H1 (cell line): ENCODE data around the gene TSPAN2. TPM values are rescaled to one million over a fixed set of nuclear protein-coding genes. Genes with fewer than 3 reads are reported as not detected.

Experiments
- CTCF ChIA-PET: fragments of 300-600 bp; sonication (Branson Sonifier 250); formaldehyde crosslinking; loops from one replicate; lab custom pipeline; 2021; ENCODE audit not compliant: partially characterized antibody; lab: Charles Lee
- POLR2A ChIA-PET: fragments of 300-600 bp; sonication (Branson Sonifier 250); formaldehyde crosslinking; loops from one replicate; lab custom pipeline; 2021; ENCODE audit warnings: inconsistent platforms; ENCODE audit not compliant: partially characterized antibody; lab: Charles Lee
- DNase-seq, 2 experiments: peaks; one replicate each; pipeline versions ENCODE4 v3.0.0 to v3.0.0-alpha.2; 2010 to 2022; ENCODE audit warnings: low spot score in 2 of 2, low read depth in 1 of 2, mixed read lengths in 1 of 2
- FAIRE-seq: peaks from 2 replicates; lab custom pipeline; 2011; peaks lifted over from hg19 to GRCh38; lab: Jason Lieb, UNC
- H2AFZ ChIP-seq: 2 replicates; pipeline ENCODE4 v1.8.1; 2012; ENCODE audit warnings: low read length, inconsistent platforms
- H2AK5ac ChIP-seq: 2 replicates; pipeline ENCODE4 v1.6.1; 2013; ENCODE audit warnings: low read depth, low read length
- H2BK120ac ChIP-seq: replicated peaks from 2 replicates; pipeline ENCODE3; 2013; ENCODE audit warnings: low read depth, low read length, inconsistent platforms
- H2BK12ac ChIP-seq: 2 replicates; pipeline ENCODE4 v1.6.1; 2013; ENCODE audit warnings: low read depth, low read length
- H2BK15ac ChIP-seq: 2 replicates; pipeline ENCODE4 v1.6.1; 2013; ENCODE audit warnings: low read length
- H2BK20ac ChIP-seq: 2 replicates; pipeline ENCODE4 v1.6.1; 2013; ENCODE audit warnings: low read length
- H2BK5ac ChIP-seq: 2 replicates; pipeline ENCODE4 v1.6.1; 2013; ENCODE audit warnings: low read depth, low read length
- H3K14ac ChIP-seq: 2 replicates; pipeline ENCODE4 v1.6.1; 2013; ENCODE audit warnings: inconsistent platforms; ENCODE audit not compliant: insufficient read length
- H3K18ac ChIP-seq: 2 replicates; pipeline ENCODE4 v1.6.1; 2013; ENCODE audit warnings: low read length; ENCODE audit errors: extremely low read depth
- H3K23ac ChIP-seq: 2 replicates; pipeline ENCODE4 v1.6.1; 2013; ENCODE audit warnings: inconsistent platforms; ENCODE audit not compliant: insufficient read length
- H3K23me2 ChIP-seq: 2 replicates; pipeline ENCODE4 v1.6.1; 2013; ENCODE audit warnings: low read depth, low read length
- H3K27ac ChIP-seq: 2 replicates; pipeline ENCODE4 v1.6.1; 2011; ENCODE audit warnings: low read depth, low read length, inconsistent platforms
- H3K27me3 ChIP-seq, 4 experiments: replicated peaks in 1 of 4; 1 replicate in 1 of 4; 2 replicates in 3 of 4; pipeline versions ENCODE4 v1.6.1 to v1.8.1; 2011 to 2013; ENCODE audit warnings: low read length in 3 of 4, mild to moderate bottlenecking in 3 of 4, inconsistent platforms in 2 of 4, mixed read lengths in 2 of 4, moderate library complexity in 1 of 4; ENCODE audit not compliant: control insufficient read depth in 3 of 4, insufficient read depth in 3 of 4; ENCODE audit errors: extremely low read depth in 1 of 4
- H3K36me3 ChIP-seq, 4 experiments: 2 replicates each; pipeline versions ENCODE4 v1.6.1 to v1.8.1; 2011 to 2013; ENCODE audit warnings: mild to moderate bottlenecking in 4 of 4, low read length in 3 of 4, moderate library complexity in 2 of 4, control low read depth in 1 of 4, inconsistent platforms in 1 of 4; ENCODE audit not compliant: insufficient read depth in 4 of 4, control insufficient read depth in 2 of 4
- H3K4ac ChIP-seq: replicated peaks from 2 replicates; pipeline ENCODE3; 2013; ENCODE audit warnings: low read length, low read depth, mixed read lengths, inconsistent platforms; ENCODE audit not compliant: insufficient read length
- H3K4me1 ChIP-seq, 4 experiments: replicated peaks in 1 of 4; 1 replicate in 1 of 4; 2 replicates in 3 of 4; pipeline versions ENCODE4 v1.6.1 to v1.8.1; 2011 to 2013; ENCODE audit warnings: low read length in 3 of 4, inconsistent platforms in 2 of 4, mixed read lengths in 1 of 4; ENCODE audit not compliant: insufficient read depth in 4 of 4, control insufficient read depth in 3 of 4
- H3K4me2 ChIP-seq, 2 experiments: 2 replicates each; pipeline versions ENCODE4 v1.6.1 to v1.8.1; 2011 to 2013; ENCODE audit warnings: low read depth in 2 of 2, low read length in 2 of 2, control low read depth in 1 of 2, inconsistent platforms in 1 of 2, mild to moderate bottlenecking in 1 of 2; ENCODE audit not compliant: insufficient read depth in 1 of 2
- H3K4me3 ChIP-seq, 4 experiments: fragments of 200-600, 300-600 bp in 1 of 4; sonication (generic), shearing (Covaris generic), sonication (Bioruptor Twin) in 1 of 4; 2 replicates each; pipeline versions ENCODE4 v1.5.1 to v1.8.1; 2011 to 2016; ENCODE audit warnings: low read length in 4 of 4, low read depth in 3 of 4, control low read depth in 2 of 4, inconsistent platforms in 2 of 4, mild to moderate bottlenecking in 2 of 4, mixed read lengths in 1 of 4, moderate library complexity in 1 of 4; ENCODE audit not compliant: insufficient read depth in 2 of 4; ENCODE audit errors: extremely low read depth in 1 of 4
- H3K56ac ChIP-seq: replicated peaks from 2 replicates; pipeline ENCODE3; 2013; ENCODE audit warnings: low read depth, mild to moderate bottlenecking, mixed read lengths, low read length, inconsistent platforms; ENCODE audit not compliant: insufficient read length
- H3K79me1 ChIP-seq: 2 replicates; pipeline ENCODE4 v1.6.1; 2013; ENCODE audit warnings: low read depth, low read length, control low read depth
- H3K79me2 ChIP-seq, 2 experiments: 2 replicates each; pipeline versions ENCODE4 v1.6.1 to v1.8.1; 2012 to 2013; ENCODE audit warnings: low read length in 2 of 2, mild to moderate bottlenecking in 2 of 2, inconsistent platforms in 1 of 2; ENCODE audit not compliant: insufficient read depth in 2 of 2, control insufficient read depth in 1 of 2
- H3K9ac ChIP-seq, 4 experiments: replicated peaks in 1 of 4; 1 replicate in 1 of 4; 2 replicates in 3 of 4; pipeline versions ENCODE4 v1.6.1 to v1.8.1; 2011 to 2013; ENCODE audit warnings: low read depth in 3 of 4, low read length in 3 of 4, control low read depth in 2 of 4, mild to moderate bottlenecking in 2 of 4, moderate library complexity in 2 of 4, inconsistent platforms in 1 of 4; ENCODE audit errors: extremely low read depth in 1 of 4
- H3K9me3 ChIP-seq, 2 experiments: 2 replicates each; pipeline versions ENCODE4 v1.6.1 to v1.8.1; 2012 to 2013; ENCODE audit warnings: mild to moderate bottlenecking in 2 of 2, moderate library complexity in 2 of 2, control low read depth in 1 of 2, inconsistent platforms in 1 of 2, low read depth in 1 of 2, low read length in 1 of 2, mixed read lengths in 1 of 2; ENCODE audit not compliant: insufficient read depth in 2 of 2
- H4K20me1 ChIP-seq, 2 experiments: replicated peaks in 1 of 2; 2 replicates each; pipeline versions ENCODE3 to v1.8.1; 2011 to 2013; ENCODE audit warnings: inconsistent platforms in 2 of 2, low read length in 2 of 2, mild to moderate bottlenecking in 1 of 2; ENCODE audit not compliant: insufficient read depth in 2 of 2, control insufficient read depth in 1 of 2
- H4K5ac ChIP-seq: 2 replicates; pipeline ENCODE4 v1.6.1; 2013; ENCODE audit warnings: low read length, low read depth, mixed read lengths, inconsistent platforms; ENCODE audit not compliant: insufficient read length
- H4K8ac ChIP-seq: 2 replicates; pipeline ENCODE4 v1.8.0; 2013; ENCODE audit warnings: mild to moderate bottlenecking, moderate library complexity, low read length, inconsistent platforms; ENCODE audit not compliant: insufficient read depth; ENCODE audit errors: extremely low read depth
- H4K91ac ChIP-seq: replicated peaks from 2 replicates; pipeline ENCODE3; 2013; ENCODE audit warnings: low read length, mixed read lengths, inconsistent platforms; ENCODE audit not compliant: insufficient read length
- ASH2L ChIP-seq: fragments of 200-600, 300-600 bp; sonication (generic); IDR thresholded peaks from one replicate; pipeline ENCODE4 v1.7.1; 2017; ENCODE audit warnings: low read length
- KDM1A ChIP-seq: fragments of 200-600, 300-600 bp; sonication (generic); IDR thresholded peaks from 2 replicates; pipeline ENCODE4 v1.7.1; 2016; ENCODE audit warnings: mild to moderate bottlenecking, low read length, borderline replicate concordance
- POLR2AphosphoS5 ChIP-seq: IDR thresholded peaks from 2 replicates; pipeline ENCODE4 v1.6.1; 2011; ENCODE audit warnings: low read depth, low read length
- RNF2 ChIP-seq: fragments of 200-900, 300-1000 bp; sonication (generic); IDR thresholded peaks from 2 replicates; pipeline ENCODE4 v1.7.1; 2016; ENCODE audit warnings: borderline replicate concordance, low read depth, mild to moderate bottlenecking, antibody characterized with exemption, low read length; ENCODE audit not compliant: poor library complexity, severe bottlenecking; ENCODE audit errors: missing control alignments
- SAP30 ChIP-seq: fragments of 300-600 bp; sonication (generic); IDR thresholded peaks from 2 replicates; pipeline ENCODE4 v1.7.1; 2012; ENCODE audit warnings: low read length, moderate library complexity, mild to moderate bottlenecking, inconsistent platforms; ENCODE audit not compliant: insufficient read depth, insufficient replicate concordance
- SP4 ChIP-seq: IDR thresholded peaks from 2 replicates; pipeline ENCODE4 v1.6.1; 2012; ENCODE audit warnings: low read length, inconsistent platforms
- SUZ12 ChIP-seq: fragments of 200-600 bp; sonication (generic); IDR thresholded peaks from 2 replicates; pipeline ENCODE4 v1.6.1; 2012; ENCODE audit warnings: mild to moderate bottlenecking, inconsistent platforms, low read length, moderate library complexity, mixed read lengths
- WGBS, 2 experiments: shearing (Covaris generic) in 1 of 2; methylation state at CpG; one replicate each; pipeline versions ENCODE4 v1.1.6 to v1.1.7; 2013 to 2015; ENCODE audit warnings: low lambda C conversion rate in 2 of 2, mixed read lengths in 2 of 2, inconsistent platforms in 1 of 2, low coverage in 1 of 2, missing lambda C conversion rate in 1 of 2; ENCODE audit not compliant: insufficient replicate concordance in 2 of 2, insufficient coverage in 1 of 2, insufficient read length in 1 of 2; ENCODE audit errors: extremely low coverage in 1 of 2, missing lambda C conversion rate in 1 of 2; 5-methylcytosine and 5-hydroxymethylcytosine counted together
- polyA plus RNA-seq, 7 experiments: library from polyadenylated mRNA; depleted of rRNA in 3 of 7; stranded (reverse) in 5 of 7; unstranded in 2 of 7; fragments of >200 nt in 5 of 7; fragments of 200-250 nt in 2 of 7; gene quantifications; 1 replicate in 5 of 7; 2 replicates in 1 of 7; 4 replicates in 1 of 7; pipeline versions ENCODE4 v1.2.1 to v1.2.3, GENCODE V29; 2011 to 2013; ENCODE audit warnings: missing spikeins in 2 of 7, mixed read lengths in 2 of 7
- total RNA-seq: library from RNA; stranded (reverse); fragmentation: NEBNext Ultra II Directional; extraction: Animal tissue kit (Norgen Biotek cat#: 25700); gene quantifications from 2 replicates; pipeline ENCODE4 v1.2.1, GENCODE V29; 2021

TSPAN2 gene
- total and polyA plus RNA-seq, 2 of the 8 experiments (the other 6 are each of a cell fraction or from before 2014, with no cell fraction given) = 7.4 to 14.2 TPM

- no peaks in the 10 kb centered on the region for H3K9me3 ChIP-seq
- H2BK12ac ChIP-seq = no peak overlapping the region
- H4K5ac ChIP-seq = no peak overlapping the region
- H3K27me3 ChIP-seq = no peaks in the 10 kb centered on the region
- H3K4me1 ChIP-seq = no peaks in the 10 kb centered on the region
- CTCF ChIA-PET = interaction anchor here (1.2 to 1.6 kb wide), 2 partner anchors 8 to 54 kb away, joined by 3 to 4 read pairs; no protein-coding TSS in a partner anchor
- POLR2A ChIA-PET = interaction anchor here (0.7 kb wide), 1 partner anchor 16 kb away, joined by 3 read pairs; no protein-coding TSS in a partner anchor
- no peaks in the 10 kb centered on the region for H3K79me1 ChIP-seq
- H3K14ac ChIP-seq = no peak overlapping the region
- no peak overlapping the region for H3K18ac ChIP-seq
- no peak overlapping the region for H3K27ac ChIP-seq
- H4K20me1 ChIP-seq = no peaks in the 10 kb centered on the region
- no peak for FAIRE-seq
- H2AFZ ChIP-seq = no peak overlapping the region
- no peak overlapping the region for H2BK5ac ChIP-seq
- no peak overlapping the region for H3K56ac ChIP-seq
- no peak overlapping the region for H2AK5ac ChIP-seq
- no peak overlapping the region for H2BK120ac ChIP-seq
- no peak overlapping the region for H3K4me3 ChIP-seq
- H3K4me2 ChIP-seq = no peak overlapping the region
- no peaks in the 10 kb centered on the region for H3K36me3 ChIP-seq
- H2BK15ac ChIP-seq = no peak overlapping the region
- no peak overlapping the region for H2BK20ac ChIP-seq
- H4K91ac ChIP-seq = no peak overlapping the region
- no peak overlapping the region for H3K9ac ChIP-seq
- 79% methylated on average over 3 of the region's 3 CpGs; no CpG with 5 or more reads in 1 of the 2 experiments for WGBS, 2 experiments
- no peaks in the 10 kb centered on the region for H3K79me2 ChIP-seq
- no peak for TF ChIP-seq SUZ12
- TF ChIP-seq RNF2 = no peak
- no peak for TF ChIP-seq SAP30
- TF ChIP-seq POLR2AphosphoS5 = no peak
- TF ChIP-seq KDM1A = no peak
- TF ChIP-seq ASH2L = no peak
- TF ChIP-seq SP4 = no peak
- no peak overlapping the region for H3K4ac ChIP-seq
- no peak overlapping the region for H4K8ac ChIP-seq
- H3K23ac ChIP-seq = no peak overlapping the region
- no peaks in the 10 kb centered on the region for H3K23me2 ChIP-seq
- DNase-seq = no peak
Observed at GRCh38 chr1:115105831-115106230, 16.5 kb upstream of the TSPAN2 start.
